H4 (cell line): Measurements from ENCODE around the gene NHP2. TPM values are rescaled to one million over a fixed set of nuclear protein-coding genes. Genes with fewer than 3 reads are reported as not detected.
"Not testable (repeated sequence)": the region's sequence is repeated elsewhere in the genome, so short reads cannot be mapped to it uniquely, and the experiment has no call there.

ENCODE experiments used
- DNase-seq: peaks from one replicate; pipeline ENCODE4 v3.0.0-alpha.2; 2015; ENCODE audit warnings: low spot score
- total RNA-seq: library from RNA; depleted of rRNA; stranded (reverse); fragments of >200 nt; shearing (Covaris generic); gene quantifications from 2 replicates; pipeline ENCODE4 v1.2.3, GENCODE V29; 2014

NHP2 gene
- total RNA-seq, 1 experiment from 2014 or later: 591 TPM

- DNase-seq: peak; percentile 70
Observed at GRCh38 chr5:178130576-178131445, 22.9 kb downstream of the NHP2 start, which contains the start of gene RMND5B. Gene RMND5B (plus strand): TSS chr5:178131014. CDS start chr5:178138120, 7,106 bp downstream.

- DNase-seq: not testable (repeated sequence)
Observed at GRCh38 chr5:178130234-178130575, 23.5 kb downstream of the NHP2 start.

- DNase-seq: no peak
Observed at GRCh38 chr5:178129296-178129695, 24.4 kb downstream of the NHP2 start.

- DNase-seq: not testable (repeated sequence)
Observed at GRCh38 chr5:178127300-178128009, 26.2 kb downstream of the NHP2 start.

- no peak for DNase-seq
Observed at GRCh38 chr5:178126556-178126955, 27.1 kb downstream of the NHP2 start.

GRCh38 chr5:178125253-178125906 lies 28.3 kb downstream of the NHP2 start:
- DNase-seq: no peak

GRCh38 chr5:178123966-178124925 lies 29.4 kb downstream of the NHP2 start:
- DNase-seq: no peak

- no peak for DNase-seq
Observed at GRCh38 chr5:178123094-178123965, 30.4 kb downstream of the NHP2 start.

GRCh38 chr5:178122346-178122745 lies 31.3 kb downstream of the NHP2 start:
- DNase-seq: no peak

- DNase-seq: no peak
Observed at GRCh38 chr5:178121391-178122276, 32.1 kb downstream of the NHP2 start.

GRCh38 chr5:178120607-178121357 lies 32.9 kb downstream of the NHP2 start:
- peak; percentile 89 for DNase-seq

GRCh38 chr5:178119915-178120606 lies 33.6 kb downstream of the NHP2 start:
- no peak for DNase-seq

GRCh38 chr5:178117923-178118701 lies 35.6 kb downstream of the NHP2 start:
- no peak for DNase-seq

- DNase-seq: no peak
Observed at GRCh38 chr5:178116143-178116885, 37.4 kb downstream of the NHP2 start.

- DNase-seq: no peak
Observed at GRCh38 chr5:178115814-178116142, 37.9 kb downstream of the NHP2 start.

GRCh38 chr5:178115136-178115813 lies 38.4 kb downstream of the NHP2 start:
- no peak for DNase-seq
